Measurements from ENCODE around the gene PPM1H.
"Not testable (repeated sequence)": the region's sequence is repeated elsewhere in the genome, so short reads cannot be mapped to it uniquely, and the experiment has no call there.

The PPM1H gene

DNA sequence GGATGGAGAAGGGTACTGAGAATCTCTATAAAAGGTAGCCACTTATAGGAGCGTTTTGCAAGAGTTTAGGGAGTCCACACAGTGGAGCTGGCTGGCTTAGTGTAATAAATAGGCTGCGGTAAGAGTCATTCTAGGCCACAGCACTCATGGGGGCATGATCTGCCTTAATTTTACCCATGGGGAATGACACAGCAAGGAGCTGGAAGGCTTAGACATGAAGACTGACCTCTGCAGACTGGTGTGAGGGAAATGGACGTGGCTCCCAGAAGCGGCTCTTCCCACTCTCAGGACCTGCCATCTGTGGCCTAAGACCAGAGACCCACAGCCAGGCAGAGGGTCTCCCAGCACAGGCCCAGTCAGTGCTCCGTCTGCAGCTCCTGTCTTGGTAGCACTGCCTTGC lies 173.3 kb downstream of the PPM1H start:
- no peak for DNase-seq

GRCh38 chr12:62760779-62761178 lies 174.2 kb downstream of the PPM1H start:
- no peak for DNase-seq

DNA sequence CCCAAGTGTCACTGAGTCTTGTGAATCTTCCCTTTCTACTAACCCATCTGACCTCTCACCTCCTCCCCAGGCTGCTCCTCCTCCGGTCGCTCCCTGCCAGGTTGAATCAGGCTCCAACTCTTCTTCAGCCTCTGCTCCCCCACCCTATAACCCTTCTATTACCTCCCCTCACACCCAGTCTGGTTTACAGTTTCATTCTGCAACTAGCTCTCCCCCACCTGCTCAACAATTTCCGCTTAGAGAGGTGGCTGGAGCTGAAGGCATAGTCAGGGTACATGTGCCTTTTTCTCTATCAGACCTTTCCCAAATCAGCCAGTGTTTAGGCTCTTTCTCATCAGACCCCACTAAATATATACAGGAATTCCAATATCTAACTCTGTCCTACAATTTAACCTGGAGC lies 174.6 kb downstream of the PPM1H start:
- not testable (repeated sequence) for DNase-seq

GRCh38 chr12:62758216-62758615 lies 176.7 kb downstream of the PPM1H start:
- no peak for DNase-seq

GRCh38 chr12:62757048-62757447 lies 177.9 kb downstream of the PPM1H start:
- no peak for DNase-seq

DNA sequence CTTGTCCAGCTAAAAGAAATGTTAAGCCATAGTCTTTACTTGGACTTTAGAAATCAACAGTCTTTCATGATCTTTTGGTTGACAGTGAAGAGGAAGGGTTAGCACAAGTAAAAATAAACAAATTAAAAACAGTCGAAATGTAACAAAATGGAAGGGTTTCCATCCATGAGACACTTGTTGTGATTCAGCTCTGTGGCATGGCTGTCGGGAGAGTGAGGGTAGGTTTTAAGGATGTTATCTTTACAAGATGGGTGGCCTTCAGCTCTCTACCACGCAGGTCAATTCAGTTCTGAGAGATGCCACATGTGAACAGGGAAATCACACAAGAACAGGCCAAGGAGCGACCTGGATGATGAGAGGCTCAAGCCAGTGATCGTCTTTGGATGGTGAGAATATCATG lies 180.2 kb downstream of the PPM1H start:
- DNase-seq, result no peak

DNA sequence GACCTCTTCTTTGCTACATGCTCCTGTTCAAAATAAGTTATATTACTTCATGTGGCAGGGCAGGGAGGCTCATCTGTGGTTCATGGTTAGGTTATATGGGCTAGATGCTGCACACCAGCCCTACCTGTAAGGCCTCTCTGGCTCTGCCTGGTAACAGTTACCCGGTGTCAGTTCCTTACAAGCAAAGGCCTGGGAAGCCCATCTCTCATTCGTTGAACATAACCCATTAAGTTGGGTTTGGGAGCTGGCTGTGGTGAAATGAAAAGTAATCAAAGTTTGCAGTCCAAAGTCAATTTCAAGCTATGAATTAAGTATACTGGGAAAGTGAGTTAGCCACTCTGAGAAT lies 183.2 kb downstream of the PPM1H start:
- DNase-seq, result no peak

DNA sequence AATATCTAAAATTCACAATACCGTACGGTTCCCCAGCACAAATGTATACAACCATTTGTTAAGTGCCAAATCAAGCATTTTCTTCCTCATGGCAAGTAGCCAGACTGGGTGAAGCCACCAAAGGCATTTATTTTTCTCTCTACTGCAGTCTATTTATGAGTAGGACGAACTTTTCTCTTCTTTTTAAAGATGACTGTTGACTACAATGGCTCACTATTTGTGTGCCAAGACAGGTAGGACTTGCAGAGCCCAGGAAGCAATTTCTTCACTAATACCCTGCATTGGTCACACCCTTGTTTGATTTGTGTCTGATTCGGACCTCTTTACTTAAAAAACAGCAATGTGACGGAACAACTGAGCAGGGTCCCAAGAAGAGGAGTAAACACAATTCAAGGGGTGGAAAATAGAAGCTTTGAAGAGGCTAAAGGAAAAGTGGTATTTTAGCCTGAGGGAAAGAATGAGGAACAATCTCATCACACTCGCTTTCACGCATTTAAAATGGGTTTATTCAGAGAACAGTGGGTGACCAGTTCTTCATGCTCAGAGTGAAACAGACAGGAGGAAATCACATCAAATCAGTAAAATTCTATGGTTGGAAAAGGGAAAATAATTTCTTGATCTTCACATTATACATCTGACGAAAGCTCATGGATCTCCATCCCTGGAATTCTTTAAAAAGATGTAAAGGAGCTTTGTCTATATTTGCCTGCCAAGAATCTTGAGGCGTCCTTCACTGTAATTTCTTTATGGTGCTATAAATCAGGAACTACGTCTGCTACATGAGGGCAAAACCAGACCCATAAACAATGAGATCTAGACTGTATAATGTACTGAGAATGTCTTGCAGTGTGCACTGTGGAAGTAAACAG lies 183.8 kb downstream of the PPM1H start:
- DNase-seq, result no peak

DNA sequence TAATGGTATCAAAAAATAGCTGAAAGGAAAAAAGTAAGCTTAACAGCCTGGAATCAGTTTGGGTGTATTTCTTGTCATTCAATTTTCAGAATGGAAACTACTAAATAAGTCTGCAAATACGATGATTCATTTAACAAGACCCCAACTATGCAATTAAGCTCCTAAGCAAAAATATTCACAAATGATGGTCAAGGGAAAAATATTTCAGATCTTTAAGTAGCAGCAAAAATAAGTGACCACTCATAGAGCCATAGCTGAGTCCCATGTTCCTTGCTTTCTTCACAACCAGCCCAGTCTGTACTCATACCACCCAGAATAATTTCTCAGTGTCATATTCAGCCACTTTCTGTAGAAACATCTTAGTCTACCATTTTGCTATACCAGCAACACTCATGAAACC lies 185.4 kb downstream of the PPM1H start:
- DNase-seq, result no peak

DNA sequence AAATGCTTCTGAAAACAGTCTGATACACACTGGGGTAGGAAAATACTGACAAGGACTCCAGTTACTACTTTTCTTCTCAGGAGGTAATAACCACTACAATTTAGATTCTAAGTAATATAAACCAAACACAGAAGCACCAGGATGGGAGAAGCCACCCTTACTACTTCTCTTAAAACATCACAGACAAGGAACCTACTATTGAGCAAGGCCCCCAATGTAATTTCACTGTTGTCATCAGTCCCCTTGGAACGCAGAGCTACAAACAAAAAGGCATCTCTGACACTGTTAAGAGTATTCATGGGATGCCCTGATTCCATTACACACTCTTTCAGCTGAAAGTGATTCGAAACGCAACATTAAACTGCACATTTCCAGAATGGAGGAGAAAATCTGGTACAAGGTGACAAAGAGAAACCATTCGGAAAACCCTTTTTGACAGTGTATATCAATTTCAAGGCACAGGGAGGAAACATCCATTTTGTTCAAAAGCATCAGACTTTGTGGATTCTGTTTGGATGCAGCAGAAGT lies 185.9 kb downstream of the PPM1H start:
- no peak for DNase-seq

DNA sequence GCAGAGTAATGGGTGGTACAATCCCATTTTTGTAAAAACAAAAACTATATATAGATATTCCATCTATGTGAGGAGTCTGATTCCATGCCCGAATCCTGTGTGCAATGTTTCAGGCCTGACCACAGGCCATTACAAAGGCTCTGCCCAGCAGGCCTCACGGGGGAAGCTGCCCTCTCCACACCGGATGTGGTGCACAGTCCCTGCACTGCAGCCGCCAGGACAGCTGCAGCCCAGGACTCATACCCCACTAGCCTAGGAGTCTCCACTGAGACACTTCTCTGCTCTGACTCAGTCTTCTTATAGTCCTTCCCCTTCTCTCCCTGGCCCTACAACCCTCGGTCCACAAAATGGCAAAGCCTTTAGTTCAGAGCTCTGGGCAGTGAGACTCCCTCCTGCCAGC lies 190.4 kb downstream of the PPM1H start:
- no peak for DNase-seq

DNA sequence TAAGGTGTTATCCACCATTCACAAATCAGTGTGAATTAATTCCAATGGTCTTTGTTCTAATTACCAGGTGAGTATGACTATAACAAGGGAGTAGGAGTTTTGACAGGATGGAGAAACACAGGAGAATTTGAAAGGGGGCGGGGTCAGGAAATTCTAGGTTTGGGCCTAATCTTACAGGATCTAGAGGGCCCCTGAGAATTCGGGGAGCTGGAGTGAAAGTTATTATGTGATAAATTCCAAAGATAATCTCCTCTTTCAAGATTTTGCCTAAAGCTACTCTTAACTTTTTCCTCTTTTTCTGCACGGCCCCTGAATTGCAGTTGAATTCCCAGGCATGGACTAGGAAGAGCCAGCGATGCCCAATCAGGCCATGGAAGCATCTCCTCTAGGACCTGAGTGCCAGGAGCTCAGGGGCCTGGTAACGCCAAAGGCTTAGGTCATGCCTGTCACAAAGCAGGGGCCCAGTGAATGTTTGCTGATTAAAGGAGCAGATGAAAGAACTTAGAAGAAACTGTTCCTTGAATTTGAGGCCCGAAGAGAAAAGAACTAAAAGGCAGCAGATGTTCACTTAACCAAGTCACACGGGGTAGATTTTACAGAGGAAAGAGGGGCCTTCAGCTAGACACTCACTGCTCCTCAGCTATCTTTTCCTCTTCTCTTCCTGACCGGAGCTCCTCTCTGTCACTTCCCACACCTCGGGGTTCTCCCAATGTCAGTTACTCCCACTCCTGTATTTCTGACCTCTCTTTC lies 195.5 kb downstream of the PPM1H start:
- DNase-seq, result no peak

DNA sequence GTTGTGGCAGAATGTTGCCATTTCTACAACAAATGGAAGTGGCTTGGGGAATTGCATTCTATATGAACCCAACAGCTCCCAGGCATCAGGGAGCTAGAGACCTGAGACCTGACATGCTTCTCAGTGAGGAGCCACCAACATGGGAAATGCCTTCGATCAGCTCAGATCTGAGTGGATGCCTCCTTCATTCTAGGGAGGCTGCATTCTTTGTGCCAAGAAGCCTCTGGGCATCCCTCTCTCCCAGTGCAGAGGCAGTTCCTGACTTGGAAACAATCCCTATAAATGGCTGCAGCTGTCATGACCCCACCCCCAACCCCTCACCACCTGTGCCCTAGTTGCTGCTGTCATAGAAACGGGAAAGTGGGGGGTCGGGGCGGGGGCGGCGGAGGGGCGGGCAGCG lies 196.3 kb downstream of the PPM1H start:
- DNase-seq, result no peak

- DNase-seq, result no peak
These were observed 196.8 kb downstream of the PPM1H start for GRCh38 chr12:62738105-62738504.

- DNase-seq, result no peak
These were observed 197.3 kb downstream of the PPM1H start for GRCh38 chr12:62737615-62738014.

GRCh38 chr12:62737188-62737587 lies 197.8 kb downstream of the PPM1H start:
- no peak for DNase-seq

DNA sequence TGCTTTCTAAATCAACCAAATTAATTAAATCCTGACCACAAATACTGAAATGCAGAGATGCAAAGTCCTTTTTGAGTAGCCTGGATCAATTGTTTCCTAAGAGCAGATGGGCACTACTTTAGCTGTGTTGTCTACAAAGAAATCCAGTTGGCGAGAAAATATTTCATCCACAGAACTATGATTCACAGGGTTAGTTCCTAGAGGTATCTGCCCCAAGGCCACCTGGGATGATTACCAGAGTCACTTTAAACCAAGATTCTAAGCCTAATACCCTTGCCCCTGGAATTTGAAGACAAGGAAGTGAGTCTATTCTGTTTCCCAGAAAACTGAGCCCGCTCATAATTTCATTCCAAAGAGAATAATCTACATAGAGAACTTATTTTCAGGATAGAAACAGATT lies 198.4 kb downstream of the PPM1H start:
- no peak for DNase-seq

DNA sequence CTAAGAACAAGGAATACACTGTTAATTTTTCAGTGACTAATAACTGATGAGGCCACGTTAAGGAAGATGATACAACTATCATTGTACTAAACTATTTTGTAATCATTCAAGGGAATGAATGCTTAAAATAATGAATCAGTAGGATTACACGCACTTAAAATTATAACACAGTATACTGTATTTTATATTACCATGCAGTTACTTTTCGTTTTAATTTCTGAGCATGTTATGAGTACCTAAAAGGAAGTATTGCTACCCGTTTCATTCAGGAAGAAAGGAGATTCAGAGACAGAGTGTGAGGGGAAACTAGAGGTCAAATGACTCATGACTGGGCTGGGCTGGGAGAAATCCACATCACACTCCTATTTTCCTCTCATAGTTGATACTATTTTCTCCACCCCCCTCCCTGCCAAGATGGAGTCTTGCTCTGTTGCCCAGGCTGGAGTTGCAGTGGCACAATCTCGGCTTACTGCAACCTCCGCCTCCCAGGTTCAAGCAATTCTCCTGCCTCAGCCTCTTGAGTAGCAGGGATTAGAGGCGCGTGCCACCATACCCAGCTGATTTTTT lies 202.0 kb downstream of the PPM1H start:
- no peak for DNase-seq

- DNase-seq, result no peak
These were observed 203.7 kb downstream of the PPM1H start for GRCh38 chr12:62731055-62731820.

- DNase-seq, result no peak
These were observed 204.3 kb downstream of the PPM1H start for GRCh38 chr12:62730649-62731048.

- DNase-seq, result not testable (repeated sequence)
These were observed 205.1 kb downstream of the PPM1H start for GRCh38 chr12:62729579-62730544.

GRCh38 chr12:62728741-62729140 lies 206.2 kb downstream of the PPM1H start:
- no peak for DNase-seq

Data from NCI-H2107 (cell line).